GM23248 (cell line): Measurements from ENCODE around the gene KRTAP20-1.

Source experiments
- EZH2 ChIP-seq: fragments of 200-600 bp; sonication (generic); IDR thresholded peaks from 2 replicates; pipeline ENCODE4 v1.6.1; 2018; ENCODE audit warnings: antibody characterized with exemption, mild to moderate bottlenecking; ENCODE audit not compliant: insufficient read depth, poor library complexity, severe bottlenecking
- EZH2phosphoT487 ChIP-seq: fragments of 200-600 bp; sonication (generic); IDR thresholded peaks from 2 replicates; pipeline ENCODE4 v1.6.1; 2018; ENCODE audit warnings: antibody characterized with exemption, moderate library complexity, mild to moderate bottlenecking, low read depth; ENCODE audit not compliant: insufficient read depth

DNA sequence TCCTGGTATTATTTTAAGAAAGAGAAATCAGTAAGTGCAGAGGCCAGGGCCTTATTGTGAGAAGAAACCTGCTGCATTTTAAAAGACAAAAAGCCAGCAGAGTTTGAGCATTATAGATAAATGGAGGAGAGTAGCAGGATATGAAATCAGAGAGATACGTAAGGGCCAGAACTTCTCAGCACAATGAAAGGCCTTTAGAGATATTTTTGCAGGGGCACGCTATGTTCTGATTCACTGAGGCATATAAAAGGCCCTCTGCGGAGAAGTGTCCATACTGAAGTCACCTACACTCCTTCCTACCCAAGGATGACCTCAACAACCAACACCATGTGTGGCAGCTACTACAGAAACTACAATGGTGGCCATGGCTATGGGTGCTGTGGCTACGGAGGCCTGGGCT is 24.1 kb upstream of the KRTAP20-1 start, which contains the start of gene KRTAP6-3:
- TF ChIP-seq EZH2phosphoT487 (no peak), EZH2 (no peak)
